ENCODE measurements around the gene CLPTM1.
"Not testable (repeated sequence)": the region's sequence is repeated elsewhere in the genome, so short reads cannot be mapped to it uniquely, and the experiment has no call there.

Gene CLPTM1

DNA sequence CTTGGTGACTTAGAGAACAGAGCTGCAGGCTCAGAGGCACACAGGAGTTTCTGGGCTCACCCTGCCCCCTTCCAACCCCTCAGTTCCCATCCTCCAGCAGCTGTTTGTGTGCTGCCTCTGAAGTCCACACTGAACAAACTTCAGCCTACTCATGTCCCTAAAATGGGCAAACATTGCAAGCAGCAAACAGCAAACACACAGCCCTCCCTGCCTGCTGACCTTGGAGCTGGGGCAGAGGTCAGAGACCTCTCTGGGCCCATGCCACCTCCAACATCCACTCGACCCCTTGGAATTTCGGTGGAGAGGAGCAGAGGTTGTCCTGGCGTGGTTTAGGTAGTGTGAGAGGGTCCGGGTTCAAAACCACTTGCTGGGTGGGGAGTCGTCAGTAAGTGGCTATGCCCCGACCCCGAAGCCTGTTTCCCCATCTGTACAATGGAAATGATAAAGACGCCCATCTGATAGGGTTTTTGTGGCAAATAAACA, 30.9 kb upstream of the CLPTM1 start:
- H3K4me3 ChIP-seq (ENCODE audit: low read length in 2 of 2), result no peak overlapping the region
- H3K27ac ChIP-seq (replicated peaks; ENCODE audit: low read length), result no peak overlapping the region
- no CpG with 5 or more reads among the region's 8 CpGs for WGBS, 2 donors (ENCODE audit: extremely low coverage in 2 of 2, insufficient read length in 2 of 2, insufficient replicate concordance in 1 of 2)

DNA sequence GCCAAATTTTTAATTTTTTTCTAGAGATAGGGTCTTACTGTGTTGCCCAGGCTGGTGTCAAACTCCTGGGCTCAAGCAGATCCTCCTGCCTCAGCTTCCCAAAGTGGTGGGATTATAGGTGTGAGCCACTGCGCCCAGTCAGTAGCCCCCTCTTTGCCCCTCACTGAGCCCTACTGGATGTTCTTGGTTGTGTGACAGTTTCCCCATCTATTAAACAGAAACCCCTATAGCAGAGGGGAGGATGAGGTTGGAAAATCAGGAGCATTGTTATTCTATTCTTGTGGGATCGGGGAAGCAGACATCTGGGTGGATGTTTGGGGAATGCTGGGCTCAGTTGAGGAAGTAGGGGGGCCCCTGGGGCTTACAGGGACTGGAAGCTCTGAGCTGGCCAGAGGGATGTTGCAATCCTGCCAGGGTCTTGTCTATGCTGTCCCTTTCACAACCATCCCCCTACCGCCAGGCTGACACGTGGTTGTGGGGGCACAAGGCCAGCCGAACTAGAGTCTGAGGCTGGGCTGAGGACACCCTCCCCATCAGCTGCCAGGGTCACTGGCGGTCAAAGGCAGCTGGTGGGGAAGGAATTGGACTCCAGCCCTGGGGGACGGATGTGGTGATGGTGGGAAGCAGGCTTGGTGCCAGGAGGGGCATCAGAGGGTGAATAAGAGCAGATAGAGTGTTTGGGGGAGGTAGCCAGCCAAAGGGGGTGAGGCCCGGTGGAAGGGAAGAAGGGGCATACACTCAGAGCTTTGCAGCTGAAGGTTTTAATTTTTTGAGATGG, 29.9 kb upstream of the CLPTM1 start:
- DNase-seq (ENCODE audit: low spot score), result no peak
- Histone ChIP-seq H3K27ac (replicated peaks; ENCODE audit: low read length) (no peak overlapping the region), H3K4ac (ENCODE audit: low read length) (no peak overlapping the region), H2BK120ac (ENCODE audit: low read depth, low read length) (no peak overlapping the region), H3K23ac (ENCODE audit: low read depth, low read length, poor library complexity) (no peak overlapping the region), H3K14ac (ENCODE audit: low read length) (no peak overlapping the region), H3K4me1 (ENCODE audit: control insufficient read depth in 2 of 2, insufficient read depth in 1 of 2, low read depth in 1 of 2, low read length in 2 of 2) (peaks cover 2% of the 10 kb centered on the region in 2 donors), H2AK5ac (ENCODE audit: low read depth, low read length) (peak overlapping the region; percentile 70), H2BK15ac (ENCODE audit: low read length) (no peak overlapping the region), H3K36me3 (replicated peaks in 1 of 2; ENCODE audit: control insufficient read depth in 2 of 2, insufficient read depth in 2 of 2, low read length in 2 of 2) (no peaks in the 10 kb centered on the region), H4K8ac (ENCODE audit: low read depth, low read length) (no peak overlapping the region), H2BK12ac (ENCODE audit: low read length) (no peak overlapping the region), H3K79me1 (ENCODE audit: low read depth, low read length) (peaks cover 2% of the 10 kb centered on the region), H2AFZ (ENCODE audit: low read length) (no peak overlapping the region), H3K9me3 (replicated peaks in 1 of 2; ENCODE audit: control insufficient read depth in 2 of 2, insufficient read depth in 1 of 2, low read depth in 1 of 2, low read length in 2 of 2) (no peaks in the 10 kb centered on the region), H3K18ac (ENCODE audit: low read length) (peak overlapping the region; percentile 57), H3K27me3 (ENCODE audit: control insufficient read depth in 3 of 3, insufficient read depth in 3 of 3, low read depth in 1 of 3, low read length in 3 of 3) (no peaks in the 10 kb centered on the region), H3K9ac (ENCODE audit: low read depth, low read length, poor library complexity) (no peak overlapping the region), H3K4me2 (ENCODE audit: insufficient read depth, low read length, poor library complexity, severe bottlenecking) (no peak overlapping the region), H2BK5ac (ENCODE audit: low read length) (no peak overlapping the region), H4K91ac (ENCODE audit: low read depth, low read length, poor library complexity) (no peak overlapping the region), H3K4me3 (ENCODE audit: low read length in 2 of 2) (no peak overlapping the region)
- no CpG with 5 or more reads among the region's 8 CpGs for WGBS, 2 donors (ENCODE audit: extremely low coverage in 2 of 2, insufficient read length in 2 of 2, insufficient replicate concordance in 1 of 2)

More for the DNA sequence above, 30.9 kb upstream of the CLPTM1 start:
- Histone ChIP-seq H3K9ac (ENCODE audit: low read depth, low read length, poor library complexity) (no peak overlapping the region), H2BK12ac (ENCODE audit: low read length) (no peak overlapping the region), H3K14ac (ENCODE audit: low read length) (peak overlapping the region; percentile 8), H4K8ac (ENCODE audit: low read depth, low read length) (peak overlapping the region; percentile 82), H2BK120ac (ENCODE audit: low read depth, low read length) (no peak overlapping the region), H3K4me2 (ENCODE audit: insufficient read depth, low read length, poor library complexity, severe bottlenecking) (no peak overlapping the region), H3K36me3 (replicated peaks in 1 of 2; ENCODE audit: control insufficient read depth in 2 of 2, insufficient read depth in 2 of 2, low read length in 2 of 2) (no peaks in the 10 kb centered on the region), H3K27me3 (ENCODE audit: control insufficient read depth in 3 of 3, insufficient read depth in 3 of 3, low read depth in 1 of 3, low read length in 3 of 3) (no peaks in the 10 kb centered on the region), H3K9me3 (replicated peaks in 1 of 2; ENCODE audit: control insufficient read depth in 2 of 2, insufficient read depth in 1 of 2, low read depth in 1 of 2, low read length in 2 of 2) (no peaks in the 10 kb centered on the region), H3K79me1 (ENCODE audit: low read depth, low read length) (peaks cover 2% of the 10 kb centered on the region), H3K18ac (ENCODE audit: low read length) (peak overlapping the region; percentile 57), H4K91ac (ENCODE audit: low read depth, low read length, poor library complexity) (no peak overlapping the region), H2AFZ (ENCODE audit: low read length) (no peak overlapping the region), H3K4me1 (ENCODE audit: control insufficient read depth in 2 of 2, insufficient read depth in 1 of 2, low read depth in 1 of 2, low read length in 2 of 2) (peaks cover 2% of the 10 kb centered on the region in 2 donors), H2AK5ac (ENCODE audit: low read depth, low read length) (peak overlapping the region; percentile 84), H2BK15ac (ENCODE audit: low read length) (peak overlapping the region; percentile 94), H2BK5ac (ENCODE audit: low read length) (peak overlapping the region; percentile 39), H3K23ac (ENCODE audit: low read depth, low read length, poor library complexity) (peak overlapping the region; percentile 73), H3K4ac (ENCODE audit: low read length) (peak overlapping the region; percentile 76)
- no peak for DNase-seq (ENCODE audit: low spot score)

GRCh38 chr19:44926245-44927077, 28.7 kb upstream of the CLPTM1 start:
- H3K18ac ChIP-seq (ENCODE audit: low read length), result peak overlapping the region; percentile 78

DNA sequence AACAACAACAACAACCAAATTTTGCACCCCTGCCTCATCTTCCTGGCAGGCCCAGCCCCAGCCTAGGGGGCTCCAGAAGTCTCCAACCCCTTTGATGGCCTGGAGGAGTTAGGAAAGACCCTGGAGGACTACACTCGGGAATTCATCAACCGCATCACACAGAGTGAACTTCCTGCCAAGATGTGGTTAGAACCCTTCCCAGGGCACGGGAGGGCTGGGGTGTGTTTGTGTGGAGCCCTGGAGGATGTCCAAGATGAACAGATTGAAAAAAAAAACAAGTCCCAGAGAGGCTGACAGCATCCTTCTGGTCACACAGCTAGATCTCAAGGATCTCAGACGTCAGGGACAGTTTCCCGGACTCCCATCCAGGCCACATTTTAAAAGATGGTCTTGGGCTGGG, 27.4 kb upstream of the CLPTM1 start:
- no peaks in the 10 kb centered on the region for H3K27me3 ChIP-seq (ENCODE audit: control insufficient read depth in 3 of 3, insufficient read depth in 3 of 3, low read depth in 1 of 3, low read length in 3 of 3)

More at GRCh38 chr19:44926245-44927077, 28.7 kb upstream of the CLPTM1 start:
- H3K27me3 ChIP-seq (ENCODE audit: control insufficient read depth in 3 of 3, insufficient read depth in 3 of 3, low read depth in 1 of 3, low read length in 3 of 3); H3K9me3 ChIP-seq (replicated peaks in 1 of 2; ENCODE audit: control insufficient read depth in 2 of 2, insufficient read depth in 1 of 2, low read depth in 1 of 2, low read length in 2 of 2); H3K23ac ChIP-seq (ENCODE audit: low read depth, low read length, poor library complexity); H3K36me3 ChIP-seq (replicated peaks in 1 of 2; ENCODE audit: control insufficient read depth in 2 of 2, insufficient read depth in 2 of 2, low read length in 2 of 2); H3K4me2 ChIP-seq (ENCODE audit: insufficient read depth, low read length, poor library complexity, severe bottlenecking); DNase-seq (ENCODE audit: low spot score); H3K27ac ChIP-seq (replicated peaks; ENCODE audit: low read length); H2BK5ac ChIP-seq (ENCODE audit: low read length); H2BK120ac ChIP-seq (ENCODE audit: low read depth, low read length); H2BK15ac ChIP-seq (ENCODE audit: low read length); H3K9ac ChIP-seq (ENCODE audit: low read depth, low read length, poor library complexity); H3K14ac ChIP-seq (ENCODE audit: low read length); H2BK12ac ChIP-seq (ENCODE audit: low read length); H3K79me1 ChIP-seq (ENCODE audit: low read depth, low read length); H3K4me3 ChIP-seq (ENCODE audit: low read length in 2 of 2); H3K4me1 ChIP-seq (ENCODE audit: control insufficient read depth in 2 of 2, insufficient read depth in 1 of 2, low read depth in 1 of 2, low read length in 2 of 2); H3K4ac ChIP-seq (ENCODE audit: low read length); H4K91ac ChIP-seq (ENCODE audit: low read depth, low read length, poor library complexity); H4K8ac ChIP-seq (ENCODE audit: low read depth, low read length); H2AK5ac ChIP-seq (ENCODE audit: low read depth, low read length): not testable (repeated sequence)
- no CpG with 5 or more reads among the region's 19 CpGs for WGBS, 2 donors (ENCODE audit: extremely low coverage in 2 of 2, insufficient read length in 2 of 2, insufficient replicate concordance in 1 of 2)
- peak overlapping the region; percentile 80 for H2AFZ ChIP-seq (ENCODE audit: low read length)

More for the DNA sequence above, 27.4 kb upstream of the CLPTM1 start:
- H4K91ac ChIP-seq (ENCODE audit: low read depth, low read length, poor library complexity), result no peak overlapping the region
- no peak overlapping the region for H3K27ac ChIP-seq (replicated peaks; ENCODE audit: low read length)
- no peak overlapping the region for H3K23ac ChIP-seq (ENCODE audit: low read depth, low read length, poor library complexity)
- H3K18ac ChIP-seq (ENCODE audit: low read length), result no peak overlapping the region
- no peak overlapping the region for H2AK5ac ChIP-seq (ENCODE audit: low read depth, low read length)
- no peak overlapping the region for H3K4ac ChIP-seq (ENCODE audit: low read length)
- H2BK15ac ChIP-seq (ENCODE audit: low read length), result no peak overlapping the region
- H4K8ac ChIP-seq (ENCODE audit: low read depth, low read length), result no peak overlapping the region
- H2BK120ac ChIP-seq (ENCODE audit: low read depth, low read length), result no peak overlapping the region
- no peak overlapping the region for H3K4me3 ChIP-seq (ENCODE audit: low read length in 2 of 2)
- no peak overlapping the region for H2BK5ac ChIP-seq (ENCODE audit: low read length)
- no peak overlapping the region for H3K4me2 ChIP-seq (ENCODE audit: insufficient read depth, low read length, poor library complexity, severe bottlenecking)
- H3K4me1 ChIP-seq (ENCODE audit: control insufficient read depth in 2 of 2, insufficient read depth in 1 of 2, low read depth in 1 of 2, low read length in 2 of 2), result peaks cover 2% of the 10 kb centered on the region in 2 donors
- no peak overlapping the region for H3K14ac ChIP-seq (ENCODE audit: low read length)
- H2AFZ ChIP-seq (ENCODE audit: low read length), result peak overlapping the region; percentile 80
- DNase-seq (ENCODE audit: low spot score), result no peak
- H3K9me3 ChIP-seq (replicated peaks in 1 of 2; ENCODE audit: control insufficient read depth in 2 of 2, insufficient read depth in 1 of 2, low read depth in 1 of 2, low read length in 2 of 2), result no peaks in the 10 kb centered on the region
- peaks cover 2% of the 10 kb centered on the region for H3K79me1 ChIP-seq (ENCODE audit: low read depth, low read length)
- WGBS, 2 donors (ENCODE audit: extremely low coverage in 2 of 2, insufficient read length in 2 of 2, insufficient replicate concordance in 1 of 2), result no CpG with 5 or more reads among the region's 5 CpGs
- no peak overlapping the region for H3K9ac ChIP-seq (ENCODE audit: low read depth, low read length, poor library complexity)
- no peak overlapping the region for H2BK12ac ChIP-seq (ENCODE audit: low read length)
- H3K36me3 ChIP-seq (replicated peaks in 1 of 2; ENCODE audit: control insufficient read depth in 2 of 2, insufficient read depth in 2 of 2, low read length in 2 of 2), result no peaks in the 10 kb centered on the region

Data from neuronal stem cell (in vitro differentiated cells).